Hematopoietic multipotent progenitor cell treated with erythropoietin and hydrocortisone succinate and interleukin-3 and kit ligand, for 4 days (in vitro differentiated cells): ENCODE data around the gene CLBA1.

Experiments
- DNase-seq: peaks from one replicate; pipeline ENCODE4 v3.0.0-alpha.2; 2015

The CLBA1 gene

GRCh38 chr14:104968541-104969401, 16.8 kb upstream of the CLBA1 start:
- no peak for DNase-seq

- DNase-seq, result no peak
These were observed 15.8 kb upstream of the CLBA1 start for GRCh38 chr14:104969741-104970230.

- DNase-seq, result no peak
These were observed 15.1 kb upstream of the CLBA1 start for GRCh38 chr14:104970231-104971068.

- DNase-seq, result no peak
These were observed 13.9 kb upstream of the CLBA1 start for GRCh38 chr14:104971447-104972240.

GRCh38 chr14:104972301-104973134, 13.1 kb upstream of the CLBA1 start:
- no peak for DNase-seq

GRCh38 chr14:104973135-104973384, 12.5 kb upstream of the CLBA1 start:
- no peak for DNase-seq

- DNase-seq, result no peak
These were observed 12.0 kb upstream of the CLBA1 start for GRCh38 chr14:104973385-104974145.

GRCh38 chr14:104974146-104974541, 11.4 kb upstream of the CLBA1 start:
- no peak for DNase-seq

GRCh38 chr14:104974665-104975390, 10.8 kb upstream of the CLBA1 start:
- no peak for DNase-seq

- peak; percentile 67 for DNase-seq
These were observed 9.9 kb upstream of the CLBA1 start for GRCh38 chr14:104975481-104976197.

GRCh38 chr14:104976198-104977007, 9.2 kb upstream of the CLBA1 start:
- DNase-seq, result peak; percentile 91

GRCh38 chr14:104977008-104977680, 8.4 kb upstream of the CLBA1 start:
- DNase-seq, result no peak

- peak; percentile 91 for DNase-seq
These were observed 7.6 kb upstream of the CLBA1 start, which contains the start of gene AHNAK2 for GRCh38 chr14:104977681-104978653. AHNAK2 (minus strand) TSS chr14:104978374; CDS start chr14:104978237, 137 bp downstream.

GRCh38 chr14:104978746-104979691, 6.6 kb upstream of the CLBA1 start:
- peak; percentile 29 for DNase-seq

- no peak for DNase-seq
These were observed 5.6 kb upstream of the CLBA1 start for GRCh38 chr14:104979758-104980610.
